ENCODE data around the gene FTSJ3. TPM values are rescaled to one million over a fixed set of nuclear protein-coding genes. Genes with fewer than 3 reads are reported as not detected.
A peak's percentile ranks its signal among the peaks of the same experiment; 100 is the strongest.

Gene FTSJ3
- total and polyA plus RNA-seq, 4 experiments from 2014 or later, result 12.3 to 62.2 (median 51.5) TPM

- no peaks in the 10 kb centered on the region for H3K36me3 ChIP-seq (ENCODE audit: insufficient read depth, low read length)
- Mint-ChIP-seq H3K27me3 (no peaks in the 10 kb centered on the region), H3K9me3 (peaks cover 0 to 3% (median 0%) of the 10 kb centered on the region in 8 donors), H3K36me3 (peaks cover 7 to 38% of the 10 kb centered on the region in 2 donors), H3K4me1 (peaks cover 32 to 77% (median 48%) of the 10 kb centered on the region in 4 donors), H3K4me3 (peak overlapping the region; percentile 91 to 100 (median 99)), H3K27ac (peak overlapping the region; percentile 99 to 100 (median 100))
- H3K27me3 ChIP-seq (ENCODE audit: insufficient read depth, low read length), result no peaks in the 10 kb centered on the region
- H3K27ac ChIP-seq (ENCODE audit: low read depth, low read length), result peak overlapping the region; percentile 99
- intact Hi-C loops (cut with micrococcal nuclease), result loop anchor here (1.0 to 5.0 kb wide), 8 partner anchors 32 to 734 kb away; partner anchors contain the start of genes CEP95, DDX5, FTSJ3 and ICAM2
- CTCF ChIA-PET (ENCODE audit: partially characterized antibody), result interaction anchor here (1.1 to 2.1 kb wide), 9 partner anchors 9 to 76 kb away, joined by 3 to 11 read pairs (median 5); no protein-coding TSS in a partner anchor
- no peaks in the 10 kb centered on the region for H3K9me3 ChIP-seq (ENCODE audit: control insufficient read depth in 1 of 2, low read length in 2 of 2)
- H3K4me3 ChIP-seq (ENCODE audit: low read length in 2 of 2), result peak overlapping the region; percentile 87 to 97
- H3K4me1 ChIP-seq (ENCODE audit: insufficient read depth, low read length), result peaks cover 65% of the 10 kb centered on the region
- DNase-seq, result peak in 3 of 5 donors; percentile 16 to 29 (median 20)
- POLR2A ChIA-PET (ENCODE audit: partially characterized antibody), result interaction anchor here (0.8 to 6.7 kb wide), 30 partner anchors 8 to 733 kb away, joined by 3 to 178 read pairs (median 8); partner anchors contain the start of genes CEP95, CYB561, DDX5 and ICAM2
Observed at GRCh38 chr17:63772801-63773271, 54.6 kb downstream of the FTSJ3 start.

Other genes with a start within 250 kb of the FTSJ3 start
- 10 to 100 TPM; 17.7 to 20.3 TPM for gene TACO1, start 226.8 kb downstream of the FTSJ3 start, total RNA-seq
- 10 to 100 TPM; 21.8 to 22.8 TPM for gene TACO1, start 226.8 kb downstream of the FTSJ3 start, polyA plus RNA-seq
- gene MAP3K3, start 205.2 kb downstream of the FTSJ3 start, total RNA-seq, result 10 to 100 TPM; 98.5 to 98.8 TPM
- 10 to 100 TPM; 29.5 to 50.8 TPM for gene MAP3K3, start 205.2 kb downstream of the FTSJ3 start, polyA plus RNA-seq
- 100 to 1,000 TPM; 724 to 755 TPM for gene LIMD2, start 127.5 kb downstream of the FTSJ3 start, total RNA-seq
- gene LIMD2, start 127.5 kb downstream of the FTSJ3 start, polyA plus RNA-seq, result 100 to 1,000 TPM; 347 to 569 TPM
- gene STRADA, start 85.9 kb downstream of the FTSJ3 start, total RNA-seq, result 10 to 100 TPM; 55.6 to 58.3 TPM
- gene STRADA, start 85.9 kb downstream of the FTSJ3 start, polyA plus RNA-seq, result 10 to 100 TPM; 20.0 to 21.3 TPM
- gene CCDC47, start 54.1 kb downstream of the FTSJ3 start, total RNA-seq, result 10 to 100 TPM; 36.7 to 39.0 TPM
- 10 to 100 TPM; 31.3 to 46.9 TPM for gene CCDC47, start 54.1 kb downstream of the FTSJ3 start, polyA plus RNA-seq
- 100 to 1,000 TPM; 174 to 183 TPM for gene DDX42, start 53.5 kb downstream of the FTSJ3 start, total RNA-seq
- 10 to 100 TPM in 1 of 2 donors, 1 to 10 TPM in 1; 6.9 to 18.4 TPM for gene DDX42, start 53.5 kb downstream of the FTSJ3 start, polyA plus RNA-seq
- gene PSMC5, start 232 bp downstream of the FTSJ3 start, total RNA-seq, result 100 to 1,000 TPM; 121 TPM
- gene PSMC5, start 232 bp downstream of the FTSJ3 start, polyA plus RNA-seq, result 100 to 1,000 TPM; 188 to 227 TPM
- 100 to 1,000 TPM; 113 to 114 TPM for gene SMARCD2, start 15.0 kb upstream of the FTSJ3 start, total RNA-seq
- gene SMARCD2, start 15.0 kb upstream of the FTSJ3 start, polyA plus RNA-seq, result 100 to 1,000 TPM in 1 of 2 donors, 10 to 100 TPM in 1; 80.4 to 125 TPM
- not detected for gene CSH2, start 46.0 kb upstream of the FTSJ3 start, total RNA-seq
- gene CSH2, start 46.0 kb upstream of the FTSJ3 start, polyA plus RNA-seq, result not detected
- not detected for gene GH2, start 54.3 kb upstream of the FTSJ3 start, total RNA-seq
- gene GH2, start 54.3 kb upstream of the FTSJ3 start, polyA plus RNA-seq, result not detected
- gene CSH1, start 68.9 kb upstream of the FTSJ3 start, total RNA-seq, result not detected
- gene CSH1, start 68.9 kb upstream of the FTSJ3 start, polyA plus RNA-seq, result not detected
- gene CSHL1, start 83.6 kb upstream of the FTSJ3 start, total RNA-seq, result not detected
- gene CSHL1, start 83.6 kb upstream of the FTSJ3 start, polyA plus RNA-seq, result not detected
- not detected for gene GH1, start 91.2 kb upstream of the FTSJ3 start, total RNA-seq
- gene GH1, start 91.2 kb upstream of the FTSJ3 start, polyA plus RNA-seq, result not detected
- 10 to 100 TPM; 16.4 to 17.2 TPM for gene CD79B, start 104.7 kb upstream of the FTSJ3 start, total RNA-seq
- 10 to 100 TPM; 54.4 to 57.2 TPM for gene CD79B, start 104.7 kb upstream of the FTSJ3 start, polyA plus RNA-seq
- gene SCN4A, start 145.3 kb upstream of the FTSJ3 start, total RNA-seq, result under 1 TPM; 0.17 to 0.30 TPM
- not detected for gene SCN4A, start 145.3 kb upstream of the FTSJ3 start, polyA plus RNA-seq
- 1 to 10 TPM in 1 of 2 experiments, under 1 TPM in 1; 0.19 to 1.0 TPM for gene PRR29, start 170.7 kb upstream of the FTSJ3 start, total RNA-seq
- gene PRR29, start 170.7 kb upstream of the FTSJ3 start, polyA plus RNA-seq, result 1 to 10 TPM; 5.6 to 6.0 TPM
- gene ICAM2, start 193.0 kb upstream of the FTSJ3 start, total RNA-seq, result 100 to 1,000 TPM; 150 to 158 TPM
- 100 to 1,000 TPM; 411 to 591 TPM for gene ICAM2, start 193.0 kb upstream of the FTSJ3 start, polyA plus RNA-seq

Measured in CD4-positive, alpha-beta memory T cell (primary cell).